HepG2 (cell line): ENCODE results near the gene RAD9A. TPM values are rescaled to one million over a fixed set of nuclear protein-coding genes. Genes with fewer than 3 reads are reported as not detected.

Source experiments
- ATAC-seq: fragments of 200-7000 bp; cut with Tn5 transposase; 3 replicates; pipeline ENCODE4 v1.9.1; 2020; ENCODE audit warnings: mild to moderate bottlenecking, moderate library complexity
- BruUV-seq: library from RNA; stranded (reverse); fragments of 400-500 nt; replicated peaks from 2 replicates; lab custom pipeline; 2021; lab: Mats Ljungman, UMichigan
- CTCF ChIA-PET: fragments of 300-600 bp; formaldehyde crosslinking; extraction: SDS; loops from one replicate; lab custom pipeline; 2021; ENCODE audit warnings: low total read pairs, inconsistent platforms, low intra/inter-chr PET ratio; lab: Yijun Ruan, JAX
- POLR2A ChIA-PET: fragments of 350-600 bp; sonication (Branson Sonifier 250); formaldehyde crosslinking; loops from one replicate; lab custom pipeline; 2020; ENCODE audit warnings: antibody characterized with exemption, inconsistent platforms; lab: Yijun Ruan, JAX
- DNase-seq: peaks from one replicate; pipeline ENCODE4 v3.0.0-alpha.2; 2015; ENCODE audit warnings: low spot score
- FAIRE-seq: peaks from 3 replicates; lab custom pipeline; 2011; peaks lifted over from hg19 to GRCh38; lab: Jason Lieb, UNC
- H2AFZ ChIP-seq: one replicate; pipeline ENCODE4 v1.6.1; 2011; ENCODE audit warnings: low read length, inconsistent platforms
- H3K27ac ChIP-seq: fragments of 300-600 bp; 3 replicates; pipeline ENCODE4 v1.8.0; 2011; ENCODE audit warnings: mixed run types, mild to moderate bottlenecking, mixed read lengths, low read length, inconsistent platforms; ENCODE audit not compliant: insufficient read depth; ENCODE audit errors: extremely low read length
- H3K27me3 ChIP-seq, 2 experiments: fragments of 200-600 bp in 1 of 2; 2 replicates in 1 of 2; 3 replicates in 1 of 2; pipeline versions ENCODE4 v1.6.0 to v1.8.0; 2011; ENCODE audit warnings: low read length in 2 of 2, mild to moderate bottlenecking in 2 of 2, moderate library complexity in 2 of 2, inconsistent platforms in 1 of 2; ENCODE audit not compliant: insufficient read depth in 2 of 2, control insufficient read depth in 1 of 2
- H3K36me3 ChIP-seq, 2 experiments: fragments of 200-600 bp in 1 of 2; replicated peaks in 1 of 2; 2 replicates in 1 of 2; 3 replicates in 1 of 2; pipeline versions ENCODE4 v1.5.1 to v1.8.0; 2011; ENCODE audit warnings: low read length in 2 of 2, inconsistent platforms in 1 of 2; ENCODE audit not compliant: insufficient read depth in 2 of 2, control insufficient read depth in 1 of 2
- H3K4me1 ChIP-seq: 2 replicates; pipeline ENCODE4 v1.5.1; 2012; ENCODE audit warnings: low read length, inconsistent platforms; ENCODE audit not compliant: insufficient read depth
- H3K4me2 ChIP-seq: 2 replicates; pipeline ENCODE4 v1.6.0; 2011; ENCODE audit warnings: low read depth, low read length, inconsistent platforms
- H3K4me3 ChIP-seq, 3 experiments: fragments of 200-600 bp in 1 of 3; sonication (generic), shearing (Covaris generic) in 1 of 3; replicated peaks in 1 of 3; 2 replicates each; pipeline ENCODE4 v1.5.1; 2011 to 2016; ENCODE audit warnings: low read length in 3 of 3, inconsistent platforms in 2 of 3, low read depth in 2 of 3, mild to moderate bottlenecking in 2 of 3, control low read depth in 1 of 3, mixed read lengths in 1 of 3; ENCODE audit not compliant: insufficient read depth in 1 of 3
- H3K79me2 ChIP-seq: one replicate; pipeline ENCODE4 v1.6.1; 2011; ENCODE audit warnings: low read length, inconsistent platforms; ENCODE audit not compliant: insufficient read depth
- H3K9ac ChIP-seq: 2 replicates; pipeline ENCODE4 v1.6.0; 2011; ENCODE audit warnings: mild to moderate bottlenecking, low read depth, low read length, inconsistent platforms; ENCODE audit not compliant: insufficient read depth
- H3K9me3 ChIP-seq: 2 replicates; pipeline ENCODE4 v1.5.1; 2012; ENCODE audit warnings: mild to moderate bottlenecking, low read length
- H4K20me1 ChIP-seq: 2 replicates; pipeline ENCODE4 v1.6.0; 2011; ENCODE audit warnings: inconsistent platforms, mild to moderate bottlenecking, low read length, moderate library complexity; ENCODE audit not compliant: insufficient read depth
- BRCA1 ChIP-seq: sonication (generic); formaldehyde crosslinking; IDR thresholded peaks from 2 replicates; pipeline ENCODE4 v1.4.0; 2020; ENCODE audit warnings: missing genetic modification reagents
- HCFC1 ChIP-seq: fragments of 150-350 bp; IDR thresholded peaks from 2 replicates; pipeline ENCODE4 v1.6.1; 2014; ENCODE audit warnings: low read depth, low read length
- ISL2 ChIP-seq: sonication (generic); formaldehyde crosslinking; IDR thresholded peaks from 2 replicates; pipeline ENCODE4 v1.5.0; 2020; ENCODE audit warnings: missing genetic modification reagents
- PCBP2 ChIP-seq: fragments of 200-400 bp; formaldehyde crosslinking; optimal IDR thresholded peaks from 2 replicates; pipeline ENCODE3; 2018; ENCODE audit warnings: low read length, low read depth; ENCODE audit not compliant: poor library complexity, severe bottlenecking
- PITX1 ChIP-seq: sonication (generic); formaldehyde crosslinking; IDR thresholded peaks from 2 replicates; pipeline ENCODE4 v1.5.1; 2020; ENCODE audit warnings: mild to moderate bottlenecking, missing genetic modification reagents
- PTBP1 ChIP-seq: fragments of 200-400 bp; formaldehyde crosslinking; IDR thresholded peaks from 2 replicates; pipeline ENCODE4 v1.6.1; 2018; ENCODE audit warnings: low read length, low read depth; ENCODE audit not compliant: poor library complexity, severe bottlenecking
- RFX3 ChIP-seq: IDR thresholded peaks from 2 replicates; pipeline ENCODE4 v1.6.1; 2016; ENCODE audit warnings: missing biosample characterization, missing genetic modification reagents
- TRIM22 ChIP-seq: fragments of 450-650 bp; IDR thresholded peaks from 2 replicates; pipeline ENCODE4 v1.6.1; 2017
- ZNF841 ChIP-seq: sonication (generic); formaldehyde crosslinking; IDR thresholded peaks from 2 replicates; pipeline ENCODE4 v1.8.1; 2023; ENCODE audit warnings: missing genetic modification reagents, borderline replicate concordance
- WGBS: methylation state at CpG from one replicate; pipeline ENCODE4 v1.1.6; 2017; ENCODE audit warnings: low lambda C conversion rate; 5-methylcytosine and 5-hydroxymethylcytosine counted together
- in situ Hi-C: cut with HindIII; loops from 2 replicates; pipeline ENCODE4 v1.10.0; 2017; ENCODE audit warnings: low pct_unique_long_range_greater_than_20kb; ENCODE audit not compliant: extremely low pct_ligation_motif_present
- intact Hi-C: fragments of 100-400 bp; cut with micrococcal nuclease; formaldehyde crosslinking; loops from one replicate; pipeline ENCODE4 v1.10.0; 2022; ENCODE audit not compliant: unreplicated experiment
- polyA plus RNA-seq, 8 experiments: library from polyadenylated mRNA; depleted of rRNA in 3 of 8; stranded (reverse) in 7 of 8; unstranded in 1 of 8; fragments of >200 nt; fragmentation: Illumina TruSeq in 4 of 8; extraction: Trizol in 4 of 8; gene quantifications; 2 replicates each; pipeline versions ENCODE4 v1.2.1 to v1.2.3, GENCODE V29; 2011 to 2016; ENCODE audit warnings: low read depth in 4 of 8, missing spikeins in 1 of 8, mixed read lengths in 1 of 8; ENCODE audit not compliant: insufficient read depth in 1 of 8
- total RNA-seq, 5 experiments: library from RNA; depleted of rRNA; stranded (reverse); fragments of >200 nt; fragmentation: Illumina TruSeq; extraction: Trizol; gene quantifications; 2 replicates each; pipeline ENCODE4 v1.2.3, GENCODE V29; 2016; ENCODE audit warnings: low read depth in 1 of 5
- TF ChIP-seq, protein P1 (sequence below): sonication (generic); formaldehyde crosslinking; IDR thresholded peaks from 2 replicates; pipeline ENCODE4 v1.8.1; 2022; ENCODE audit warnings: low read depth, mild to moderate bottlenecking, missing genetic modification reagents

RAD9A gene
- total and polyA plus RNA-seq, 2 of the 13 experiments (the other 11 are each of a cell fraction or from before 2014, with no cell fraction given), result 10.1 to 15.7 TPM

- no peak for TF ChIP-seq BRCA1 (CRISPR knock-in tag)
- no peak for TF ChIP-seq ZNF841 (CRISPR knock-in tag)
- TF ChIP-seq, protein P1, sequence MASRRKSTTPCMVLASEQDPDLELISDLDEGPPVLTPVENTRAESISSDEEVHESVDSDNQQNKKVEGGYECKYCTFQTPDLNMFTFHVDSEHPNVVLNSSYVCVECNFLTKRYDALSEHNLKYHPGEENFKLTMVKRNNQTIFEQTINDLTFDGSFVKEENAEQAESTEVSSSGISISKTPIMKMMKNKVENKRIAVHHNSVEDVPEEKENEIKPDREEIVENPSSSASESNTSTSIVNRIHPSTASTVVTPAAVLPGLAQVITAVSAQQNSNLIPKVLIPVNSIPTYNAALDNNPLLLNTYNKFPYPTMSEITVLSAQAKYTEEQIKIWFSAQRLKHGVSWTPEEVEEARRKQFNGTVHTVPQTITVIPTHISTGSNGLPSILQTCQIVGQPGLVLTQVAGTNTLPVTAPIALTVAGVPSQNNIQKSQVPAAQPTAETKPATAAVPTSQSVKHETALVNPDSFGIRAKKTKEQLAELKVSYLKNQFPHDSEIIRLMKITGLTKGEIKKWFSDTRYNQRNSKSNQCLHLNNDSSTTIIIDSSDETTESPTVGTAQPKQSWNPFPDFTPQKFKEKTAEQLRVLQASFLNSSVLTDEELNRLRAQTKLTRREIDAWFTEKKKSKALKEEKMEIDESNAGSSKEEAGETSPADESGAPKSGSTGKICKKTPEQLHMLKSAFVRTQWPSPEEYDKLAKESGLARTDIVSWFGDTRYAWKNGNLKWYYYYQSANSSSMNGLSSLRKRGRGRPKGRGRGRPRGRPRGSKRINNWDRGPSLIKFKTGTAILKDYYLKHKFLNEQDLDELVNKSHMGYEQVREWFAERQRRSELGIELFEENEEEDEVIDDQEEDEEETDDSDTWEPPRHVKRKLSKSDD (CRISPR knock-in tag), result no peak
- TF ChIP-seq PTBP1, result no peak
- TF ChIP-seq RFX3 (CRISPR knock-in tag), result no peak
- TF ChIP-seq PITX1, result no peak
- no peak for TF ChIP-seq HCFC1
- TF ChIP-seq PCBP2, result no peak
- no peak for TF ChIP-seq ISL2 (CRISPR knock-in tag)
- TF ChIP-seq TRIM22, result no peak
- 95% methylated on average over 6 of the region's 8 CpGs for WGBS
- BruUV-seq, result no TSS peak
- Histone ChIP-seq H3K36me3 (no peaks in the 10 kb centered on the region), H3K27ac (no peak overlapping the region), H3K4me3 (no peak overlapping the region), H4K20me1 (no peaks in the 10 kb centered on the region), H2AFZ (no peak overlapping the region), H3K79me2 (no peaks in the 10 kb centered on the region), H3K9me3 (no peaks in the 10 kb centered on the region), H3K4me2 (no peak overlapping the region), H3K4me1 (peaks cover 20% of the 10 kb centered on the region), H3K9ac (no peak overlapping the region), H3K27me3 (peaks cover 1 to 3% of the 10 kb centered on the region in 2 experiments; a peak in 1 of 5 replicates)
- ATAC-seq (no peak), DNase-seq (no peak), FAIRE-seq (no peak)
- POLR2A ChIA-PET, result interaction anchor here (18.5 kb wide), 1 partner anchor 16 kb away, joined by 365 read pairs; the partner anchor contains the start of gene POLD4
- intact Hi-C loops (no loop called here), in situ Hi-C loops (no loop called here)
- CTCF ChIA-PET, result no interaction called here
Measured at GRCh38 chr11:67369275-67369674, 22.5 kb upstream of the RAD9A start.
